Naive thymus-derived CD4-positive, alpha-beta T cell (primary cell): ENCODE results near the gene CNOT2. TPM values are rescaled to one million over a fixed set of nuclear protein-coding genes. Genes with fewer than 3 reads are reported as not detected.

Source experiments
- ATAC-seq: fragments of 150-1000 bp; cut with Tn5 transposase; 2 replicates; pipeline ENCODE4 v1.10.0; 2021; ENCODE audit warnings: mild to moderate bottlenecking, moderate library complexity
- CTCF ChIA-PET: fragments of 350-600 bp; sonication (Branson Sonifier 250); formaldehyde crosslinking; loops from one replicate; lab custom pipeline; 2021; ENCODE audit warnings: antibody characterized with exemption; lab: Charles Lee
- POLR2A ChIA-PET: fragments of 350-600 bp; sonication (Branson Sonifier 250); formaldehyde crosslinking; loops from one replicate; lab custom pipeline; 2021; ENCODE audit warnings: antibody characterized with exemption, inconsistent platforms; lab: Charles Lee
- DNase-seq, 9 donors: peaks; one replicate each; pipeline versions ENCODE4 v3.0.0 to v3.0.0-alpha.2; 2020 to 2022; ENCODE audit warnings: mixed read lengths in 1 of 9
- H3K27ac ChIP-seq: one replicate; pipeline ENCODE4 v1.7.0; 2013; ENCODE audit warnings: mild to moderate bottlenecking, low read depth, low read length, moderate library complexity
- H3K27me3 ChIP-seq, 2 donors: one replicate each; pipeline ENCODE4 v1.7.0; 2013; ENCODE audit warnings: low read length in 2 of 2, mild to moderate bottlenecking in 2 of 2, moderate library complexity in 2 of 2; ENCODE audit not compliant: control insufficient read depth in 2 of 2, insufficient read depth in 2 of 2
- H3K36me3 ChIP-seq, 3 experiments: 1 replicate in 2 of 3; 2 replicates in 1 of 3; pipeline ENCODE4 v1.7.0; 2013; ENCODE audit warnings: low read length in 3 of 3, mild to moderate bottlenecking in 3 of 3, moderate library complexity in 1 of 3; ENCODE audit not compliant: insufficient read depth in 3 of 3, control insufficient read depth in 2 of 3
- H3K4me1 ChIP-seq, 2 donors: one replicate each; pipeline ENCODE4 v1.7.0; 2013; ENCODE audit warnings: low read length in 2 of 2, mild to moderate bottlenecking in 2 of 2, moderate library complexity in 1 of 2; ENCODE audit not compliant: control insufficient read depth in 2 of 2, insufficient read depth in 2 of 2
- H3K4me3 ChIP-seq: 2 replicates; pipeline ENCODE4 v1.7.0; 2013; ENCODE audit warnings: mild to moderate bottlenecking, low read length
- H3K9me3 ChIP-seq, 3 experiments: 1 replicate in 2 of 3; 2 replicates in 1 of 3; pipeline ENCODE4 v1.7.0; 2013; ENCODE audit warnings: low read length in 3 of 3; ENCODE audit not compliant: control insufficient read depth in 2 of 3
- H3K27ac Mint-ChIP-seq, 9 donors: one replicate each; pipeline ENCODE4 v1.8.0; 2020 to 2022; ENCODE audit warnings: mixed read lengths in 9 of 9, mild to moderate bottlenecking in 8 of 9, moderate library complexity in 5 of 9, inconsistent platforms in 2 of 9
- H3K27me3 Mint-ChIP-seq, 5 donors: one replicate each; pipeline ENCODE4 v1.8.0; 2021 to 2022; ENCODE audit warnings: mixed read lengths in 5 of 5, mild to moderate bottlenecking in 1 of 5
- H3K36me3 Mint-ChIP-seq, 5 donors: one replicate each; pipeline ENCODE4 v1.8.0; 2020 to 2022; ENCODE audit warnings: mixed read lengths in 5 of 5, mild to moderate bottlenecking in 3 of 5, inconsistent platforms in 1 of 5
- H3K4me1 Mint-ChIP-seq, 7 donors: one replicate each; pipeline ENCODE4 v1.8.0; 2020 to 2022; ENCODE audit warnings: mixed read lengths in 7 of 7, mild to moderate bottlenecking in 3 of 7, inconsistent platforms in 1 of 7
- H3K4me3 Mint-ChIP-seq, 10 donors: one replicate each; pipeline ENCODE4 v1.8.0; 2020 to 2022; ENCODE audit warnings: mild to moderate bottlenecking in 10 of 10, mixed read lengths in 10 of 10, moderate library complexity in 6 of 10, inconsistent platforms in 2 of 10
- H3K9me3 Mint-ChIP-seq, 11 donors: one replicate each; pipeline ENCODE4 v1.8.0; 2020 to 2022; ENCODE audit warnings: mixed read lengths in 11 of 11, mild to moderate bottlenecking in 4 of 11, inconsistent platforms in 1 of 11, moderate library complexity in 1 of 11
- intact Hi-C, 2 donors: fragments of 100-400 bp; cut with micrococcal nuclease; formaldehyde crosslinking; loops; one replicate each; pipeline ENCODE4 v1.15.1; 2023
- polyA plus RNA-seq, 2 donors: library from polyadenylated mRNA; unstranded; fragments of 300-500 nt; fragmentation: Illumina TruSeq; gene quantifications; one replicate each; pipeline ENCODE4 v1.2.3, GENCODE V29; 2021
- total RNA-seq, 6 experiments: library from RNA in 5 of 6; stranded (reverse) in 5 of 6; gene quantifications; 1 replicate in 5 of 6; 2 replicates in 1 of 6; pipeline ENCODE4 v1.2.3 and lab custom pipeline; 2021 to 2026

Gene CNOT2
- total and polyA plus RNA-seq, 7 experiments from 2014 or later = 76.2 to 144 (median 116) TPM

DNA sequence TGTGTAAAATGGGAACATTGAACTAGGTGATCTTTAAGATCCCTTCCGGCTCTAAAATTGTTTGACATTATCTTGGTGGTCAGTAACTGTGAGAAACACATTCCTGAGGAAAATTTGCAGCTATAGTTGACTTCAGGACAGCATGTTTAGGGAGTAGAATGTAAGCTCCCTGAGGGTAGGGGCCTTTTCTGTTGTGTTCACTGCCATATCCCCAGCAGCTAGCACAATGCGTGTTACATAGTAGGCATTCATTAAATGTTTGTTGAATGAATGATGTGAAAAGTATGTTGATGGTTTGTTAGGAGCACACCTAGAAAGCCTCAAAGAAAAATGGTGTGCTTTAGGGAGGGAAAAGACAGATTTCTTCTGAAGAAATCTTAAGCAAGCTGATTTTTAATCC is 84.3 kb downstream of the CNOT2 start:
- Mint-ChIP-seq H3K27me3 (no peaks in the 10 kb centered on the region), H3K9me3 (peaks cover 0 to 11% (median 0%) of the 10 kb centered on the region in 11 donors), H3K4me3 (no peak overlapping the region), H3K4me1 (peaks cover 0 to 72% (median 47%) of the 10 kb centered on the region in 7 donors), H3K36me3 (peaks cover 3 to 54% (median 49%) of the 10 kb centered on the region in 5 donors), H3K27ac (peak overlapping the region in 2 of 9 donors; percentile 26 to 36)
- H3K27ac ChIP-seq = no peak overlapping the region
- H3K9me3 ChIP-seq = no peaks in the 10 kb centered on the region
- no peak for DNase-seq
- ChIA-PET POLR2A (no interaction called here), CTCF (no interaction called here)
- H3K36me3 ChIP-seq = peaks cover 0 to 3% (median 0%) of the 10 kb centered on the region in 3 experiments
- ATAC-seq = no peak
- intact Hi-C loops = no loop called here
- no peaks in the 10 kb centered on the region for H3K27me3 ChIP-seq
- H3K4me1 ChIP-seq = no peaks in the 10 kb centered on the region
- H3K4me3 ChIP-seq = no peak overlapping the region

DNA sequence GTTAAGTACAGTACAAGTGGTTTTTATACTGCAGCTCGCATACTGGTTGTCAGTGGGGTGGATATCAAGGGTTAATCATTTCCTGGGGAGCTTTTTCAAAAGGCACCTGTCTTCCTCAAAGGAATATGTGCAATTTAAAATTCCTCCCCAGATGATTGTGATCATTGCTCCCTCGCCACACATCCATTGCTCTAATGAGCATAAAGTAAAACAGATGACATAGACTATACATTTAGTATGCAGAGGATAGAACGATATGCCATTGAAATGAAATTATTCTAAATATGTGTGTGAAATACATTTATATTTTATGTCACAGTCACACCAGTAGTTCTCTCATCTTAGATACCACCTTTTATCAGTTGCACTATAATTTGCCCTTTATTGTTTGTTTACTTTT is 86.5 kb downstream of the CNOT2 start:
- Mint-ChIP-seq H3K27me3 (no peaks in the 10 kb centered on the region), H3K36me3 (peaks cover 3 to 41% (median 35%) of the 10 kb centered on the region in 5 donors), H3K4me1 (peaks cover 3 to 65% (median 57%) of the 10 kb centered on the region in 7 donors), H3K9me3 (peaks cover 0 to 11% (median 0%) of the 10 kb centered on the region in 11 donors), H3K4me3 (no peak overlapping the region), H3K27ac (no peak overlapping the region)
- no peaks in the 10 kb centered on the region for H3K9me3 ChIP-seq
- H3K27ac ChIP-seq = no peak overlapping the region
- ChIA-PET POLR2A (no interaction called here), CTCF (no interaction called here)
- H3K36me3 ChIP-seq = peaks cover 0 to 4% (median 0%) of the 10 kb centered on the region in 3 experiments
- intact Hi-C loops = loop anchor here in 1 of 2 donors (2.0 to 5.0 kb wide), 2 partner anchors 17 to 38 kb away; partner anchors contain the start of gene KCNMB4
- no peak overlapping the region for H3K4me3 ChIP-seq
- no peak for ATAC-seq
- no peaks in the 10 kb centered on the region for H3K27me3 ChIP-seq
- no peak for DNase-seq
- no peaks in the 10 kb centered on the region for H3K4me1 ChIP-seq

DNA sequence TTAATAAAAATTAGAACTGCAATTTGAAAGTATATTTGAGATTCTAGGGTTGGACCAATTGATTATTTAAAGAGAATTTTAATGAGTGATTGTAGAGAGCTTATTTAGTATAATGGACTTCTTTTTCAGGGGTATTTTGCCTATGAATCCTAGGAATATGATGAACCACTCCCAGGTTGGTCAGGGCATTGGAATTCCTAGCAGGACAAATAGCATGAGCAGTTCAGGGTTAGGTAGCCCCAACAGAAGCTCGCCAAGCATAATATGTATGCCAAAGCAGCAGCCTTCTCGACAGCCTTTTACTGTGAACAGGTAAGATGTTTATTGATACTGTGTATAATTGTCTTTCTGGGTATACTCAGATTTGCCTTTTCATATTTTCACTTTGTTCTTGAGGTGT is 86.9 kb downstream of the CNOT2 start:
- intact Hi-C loops = loop anchor here in 1 of 2 donors (2.0 to 5.0 kb wide), 2 partner anchors 17 to 37 kb away; partner anchors contain the start of gene KCNMB4

GRCh38 chr12:70332236-70332635 is 89.0 kb downstream of the CNOT2 start:
- H3K27ac ChIP-seq = no peak overlapping the region
- peaks cover 2 to 12% (median 8%) of the 10 kb centered on the region in 3 experiments for H3K36me3 ChIP-seq
- no peaks in the 10 kb centered on the region for H3K9me3 ChIP-seq
- ChIA-PET POLR2A (no interaction called here), CTCF (no interaction called here)
- H3K9me3 Mint-ChIP-seq = peaks cover 0 to 6% (median 0%) of the 10 kb centered on the region in 11 donors
- no peaks in the 10 kb centered on the region for H3K4me1 ChIP-seq
- H3K4me3 Mint-ChIP-seq = no peak overlapping the region
- peaks cover 3 to 48% (median 42%) of the 10 kb centered on the region in 5 donors for H3K36me3 Mint-ChIP-seq
- peak overlapping the region in 3 of 9 donors; percentile 19 to 42 (median 28) for H3K27ac Mint-ChIP-seq
- H3K27me3 Mint-ChIP-seq = no peaks in the 10 kb centered on the region
- no peaks in the 10 kb centered on the region for H3K27me3 ChIP-seq
- H3K4me3 ChIP-seq = no peak overlapping the region
- DNase-seq (no peak), ATAC-seq (no peak)
- H3K4me1 Mint-ChIP-seq = peaks cover 2 to 55% (median 49%) of the 10 kb centered on the region in 7 donors
- intact Hi-C loops = loop anchor here in 1 of 2 donors (5.0 kb wide), 1 partner anchor 35 kb away; the partner anchor contains the start of gene KCNMB4

More for the DNA sequence above, 86.9 kb downstream of the CNOT2 start:
- POLR2A ChIA-PET = no interaction called here
- H3K36me3 ChIP-seq = peaks cover 0 to 9% (median 0%) of the 10 kb centered on the region in 3 experiments
- CTCF ChIA-PET = no interaction called here
- Mint-ChIP-seq H3K4me3 (no peak overlapping the region), H3K4me1 (peaks cover 3 to 61% (median 54%) of the 10 kb centered on the region in 7 donors), H3K27me3 (no peaks in the 10 kb centered on the region), H3K27ac (no peak overlapping the region), H3K36me3 (peaks cover 3 to 42% (median 35%) of the 10 kb centered on the region in 5 donors), H3K9me3 (peaks cover 0 to 11% (median 0%) of the 10 kb centered on the region in 11 donors)
- no peak overlapping the region for H3K27ac ChIP-seq
- no peaks in the 10 kb centered on the region for H3K27me3 ChIP-seq
- DNase-seq = no peak
- H3K4me3 ChIP-seq = no peak overlapping the region
- no peak for ATAC-seq
- no peaks in the 10 kb centered on the region for H3K9me3 ChIP-seq
- no peaks in the 10 kb centered on the region for H3K4me1 ChIP-seq

DNA sequence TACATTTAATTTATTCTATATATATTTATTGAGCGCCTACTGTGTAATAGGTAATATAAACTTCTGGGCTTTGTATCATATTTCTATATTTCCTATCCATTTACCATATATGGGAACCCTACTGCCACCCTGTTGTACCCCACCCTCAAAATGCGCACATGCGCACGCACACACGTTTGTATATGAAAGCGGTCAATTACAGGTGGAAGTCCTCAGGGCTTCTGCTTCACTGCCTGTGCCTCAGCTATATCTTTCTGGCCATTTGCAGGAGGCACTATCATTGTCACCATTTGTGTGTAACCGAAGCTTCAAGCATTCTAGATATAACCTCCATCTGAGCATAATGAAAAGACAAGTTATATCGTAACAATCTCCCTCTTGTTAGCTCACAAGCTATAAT is 91.5 kb downstream of the CNOT2 start:
- Mint-ChIP-seq H3K36me3 (peaks cover 14 to 47% (median 42%) of the 10 kb centered on the region in 5 donors), H3K4me1 (peaks cover 2 to 36% (median 30%) of the 10 kb centered on the region in 7 donors), H3K9me3 (peaks cover 0 to 5% (median 0%) of the 10 kb centered on the region in 11 donors), H3K27ac (no peak overlapping the region), H3K27me3 (no peaks in the 10 kb centered on the region), H3K4me3 (no peak overlapping the region)
- H3K9me3 ChIP-seq = no peaks in the 10 kb centered on the region
- ChIA-PET POLR2A (no interaction called here), CTCF (no interaction called here)
- H3K27ac ChIP-seq = no peak overlapping the region
- no peak overlapping the region for H3K4me3 ChIP-seq
- H3K36me3 ChIP-seq = peaks cover 18 to 27% (median 19%) of the 10 kb centered on the region in 3 experiments
- no peaks in the 10 kb centered on the region for H3K27me3 ChIP-seq
- H3K4me1 ChIP-seq = no peaks in the 10 kb centered on the region
- DNase-seq (no peak), ATAC-seq (no peak)
- intact Hi-C loops = loop anchor here in 1 of 2 donors (5.0 kb wide), 1 partner anchor 33 kb away; the partner anchor contains the start of gene KCNMB4

GRCh38 chr12:70338531-70338930 is 95.3 kb downstream of the CNOT2 start:
- Mint-ChIP-seq H3K4me3 (no peak overlapping the region), H3K27ac (peak overlapping the region in 1 of 9 donors; percentile 37), H3K27me3 (no peaks in the 10 kb centered on the region), H3K4me1 (peaks cover 0 to 14% (median under 1%) of the 10 kb centered on the region in 7 donors), H3K9me3 (no peaks in the 10 kb centered on the region), H3K36me3 (peaks cover 21 to 51% (median 49%) of the 10 kb centered on the region in 5 donors)
- no peaks in the 10 kb centered on the region for H3K9me3 ChIP-seq
- POLR2A ChIA-PET = no interaction called here
- ATAC-seq (no peak), DNase-seq (no peak)
- H3K4me1 ChIP-seq = no peaks in the 10 kb centered on the region
- H3K36me3 ChIP-seq = peaks cover 28 to 57% (median 31%) of the 10 kb centered on the region in 3 experiments
- intact Hi-C loops = no loop called here
- CTCF ChIA-PET = no interaction called here
- no peak overlapping the region for H3K27ac ChIP-seq
- no peaks in the 10 kb centered on the region for H3K27me3 ChIP-seq
- no peak overlapping the region for H3K4me3 ChIP-seq
